HG03159 (cell line): ENCODE data around the gene RNF181.
"Not testable (repeated sequence)": the region's sequence is repeated elsewhere in the genome, so short reads cannot be mapped to it uniquely, and the experiment has no call there.

ENCODE experiments used
- ATAC-seq: cut with Tn5 transposase; IDR thresholded peaks from one replicate; pipeline ENCODE4 v1.9.1; 2021; ENCODE audit warnings: mild to moderate bottlenecking, moderate library complexity; ENCODE audit not compliant: unreplicated experiment

RNF181 gene

GRCh38 chr2:85594715-85595300 lies 737 bp upstream of the RNF181 start:
- no peak for ATAC-seq

GRCh38 chr2:85596026-85596333 lies 435 bp downstream of the RNF181 start:
- ATAC-seq, result no peak

GRCh38 chr2:85596486-85597143 lies 1.1 kb downstream of the RNF181 start:
- ATAC-seq, result no peak

- ATAC-seq, result no peak
Measured at GRCh38 chr2:85597241-85597640, 1.7 kb downstream of the RNF181 start.

GRCh38 chr2:85598594-85599340 lies 3.2 kb downstream of the RNF181 start:
- ATAC-seq, result no peak

GRCh38 chr2:85599468-85600234 lies 4.1 kb downstream of the RNF181 start:
- no peak for ATAC-seq

- no peak for ATAC-seq
Measured at GRCh38 chr2:85600235-85600575, 4.7 kb downstream of the RNF181 start.

GRCh38 chr2:85600951-85601770 lies 5.6 kb downstream of the RNF181 start:
- no peak for ATAC-seq

GRCh38 chr2:85601771-85602475 lies 6.4 kb downstream of the RNF181 start:
- peak; percentile 26 for ATAC-seq

GRCh38 chr2:85602476-85603234 lies 7.1 kb downstream of the RNF181 start, which contains the start of gene TMEM150A:
Gene TMEM150A (minus strand): TSS chr2:85602698. CDS start chr2:85601948, 750 bp downstream.
- peak; percentile 92 for ATAC-seq

- ATAC-seq, result not testable (repeated sequence)
Measured at GRCh38 chr2:85604133-85604444, 8.5 kb downstream of the RNF181 start.

- no peak for ATAC-seq
Measured at GRCh38 chr2:85604568-85605339, 9.2 kb downstream of the RNF181 start.

- no peak for ATAC-seq
Measured at GRCh38 chr2:85605406-85606115, 10.0 kb downstream of the RNF181 start.

GRCh38 chr2:85606116-85606455 lies 10.5 kb downstream of the RNF181 start:
- ATAC-seq, result no peak

- ATAC-seq, result no peak
Measured at GRCh38 chr2:85607268-85608215, 12.0 kb downstream of the RNF181 start.

- no peak for ATAC-seq
Measured at GRCh38 chr2:85611217-85611704, 15.7 kb downstream of the RNF181 start.
